Fibroblast of skin of back (primary cell): ENCODE measurements around the gene TRMT2A.
A peak's percentile ranks its signal among the peaks of the same experiment; 100 is the strongest.

Experiments used
- DNase-seq: peaks from one replicate; pipeline ENCODE4 v3.0.0-alpha.2; 2013

Gene TRMT2A

DNA sequence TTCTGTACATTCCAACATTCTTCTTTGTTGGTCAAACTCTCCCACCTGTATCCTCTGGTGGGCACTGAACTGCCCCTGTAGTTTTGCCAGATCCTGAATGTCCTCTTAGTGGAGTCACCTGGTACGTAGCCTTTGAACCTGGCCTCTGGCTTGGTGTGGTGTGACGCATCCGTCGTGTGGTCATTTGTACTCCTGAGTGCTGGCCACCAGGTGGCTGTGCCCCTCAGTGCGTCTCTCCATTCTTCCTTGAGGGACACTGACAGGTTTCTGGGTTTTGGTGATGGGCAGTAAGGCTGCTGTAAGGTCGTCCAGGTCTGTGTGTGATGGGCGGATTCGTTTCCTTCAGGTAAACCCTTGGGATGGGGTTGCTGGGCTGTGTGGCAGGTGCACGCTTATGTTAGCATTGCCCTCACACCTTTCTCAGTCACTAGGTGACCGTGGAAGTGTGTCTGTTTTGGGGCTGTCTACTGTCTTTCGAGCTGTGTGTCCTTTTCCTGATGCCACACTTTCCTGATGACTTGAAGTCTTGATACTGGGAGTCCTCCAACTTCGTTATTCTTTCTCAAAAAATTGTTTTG, 14.7 kb downstream of the TRMT2A start:
- DNase-seq: no peak

DNA sequence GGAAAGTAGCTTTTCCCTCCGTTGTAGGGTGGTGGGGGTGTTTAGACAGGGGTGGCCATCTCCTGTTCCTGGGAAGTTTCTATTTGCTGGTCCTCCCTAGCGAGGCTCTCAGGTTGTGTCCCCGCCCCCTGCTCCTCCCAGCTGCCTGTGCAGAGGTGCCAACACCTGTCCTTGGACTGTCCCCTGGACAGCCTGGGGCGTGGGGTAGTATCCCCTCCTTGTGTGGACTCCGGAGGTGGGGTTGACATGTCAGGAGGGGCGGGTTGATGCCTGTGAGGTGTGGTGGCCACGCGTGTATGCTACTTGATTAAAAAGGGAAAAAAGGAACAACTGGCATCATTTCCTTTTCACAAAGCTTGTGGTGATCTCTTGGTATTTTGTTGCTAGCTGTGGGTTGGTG, 15.4 kb downstream of the TRMT2A start:
- DNase-seq: no peak

DNA sequence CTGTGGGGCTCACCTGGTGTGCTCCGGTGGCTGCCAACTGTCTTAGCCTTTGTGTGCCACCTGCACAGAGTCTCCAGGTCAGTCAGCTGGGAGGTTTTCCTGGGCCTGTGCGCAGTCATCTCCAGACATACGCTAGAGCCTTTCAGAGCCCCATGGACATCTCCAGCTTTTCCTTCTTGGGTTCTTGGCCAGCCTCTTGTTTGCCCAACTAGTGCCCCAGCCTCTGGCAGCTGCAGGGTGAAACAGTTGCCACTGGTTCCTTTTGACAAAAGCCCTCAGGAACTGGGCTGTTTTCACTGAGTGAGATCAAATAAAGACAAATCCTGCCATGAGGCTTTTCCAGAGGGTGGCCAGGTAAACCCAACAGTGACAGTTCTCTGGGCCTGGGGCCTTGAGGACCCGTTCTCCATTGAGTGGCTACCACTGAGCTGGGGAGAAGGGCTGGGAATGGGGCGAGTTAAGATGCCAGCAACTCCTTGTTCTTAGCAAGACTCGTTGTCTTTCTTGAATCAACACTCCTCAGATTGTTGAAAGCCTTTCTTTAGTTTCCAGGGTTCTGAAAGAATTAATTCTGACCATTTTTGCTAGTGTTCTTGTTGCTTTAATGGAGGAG, 17.8 kb downstream of the TRMT2A start:
- no peak for DNase-seq

DNA sequence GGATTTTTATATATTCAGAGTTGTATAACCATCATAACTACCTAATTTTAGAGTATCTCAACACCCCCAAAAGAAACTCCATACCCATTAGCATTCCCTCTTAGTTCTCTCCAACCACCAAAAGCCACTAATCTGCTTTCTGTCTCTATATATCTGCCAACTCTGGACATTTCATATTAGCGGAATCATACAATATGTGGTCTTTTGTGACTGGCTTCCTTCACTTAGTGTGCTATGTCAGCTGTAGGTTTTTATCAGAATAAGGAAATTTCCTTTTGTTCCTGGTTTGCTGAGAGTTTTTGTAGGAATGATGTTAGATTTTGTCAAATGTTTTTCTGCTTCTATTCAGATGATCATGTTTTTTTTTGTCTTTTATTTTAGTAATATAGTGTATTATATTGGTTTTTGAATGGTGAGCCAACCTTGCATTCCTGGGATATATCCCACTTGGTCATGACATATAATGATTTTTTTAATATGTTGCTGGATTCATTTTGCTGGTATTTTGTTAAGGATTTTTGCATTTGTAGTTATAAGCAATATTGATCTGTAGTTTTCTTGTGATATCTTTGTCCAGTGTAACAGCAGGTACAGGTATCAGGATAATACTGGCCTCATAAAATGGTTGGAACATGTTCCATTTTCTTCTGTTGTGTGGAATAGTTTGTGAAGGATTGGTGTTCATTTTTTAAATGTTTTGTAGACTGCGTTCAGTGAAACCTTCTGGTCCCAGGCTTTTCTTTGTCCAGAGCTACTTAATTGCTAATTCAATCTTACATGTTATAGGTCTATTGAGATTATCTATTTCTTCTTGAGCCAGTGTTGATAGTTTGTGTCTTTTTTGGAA, 20.2 kb downstream of the TRMT2A start:
- DNase-seq: no peak

DNA sequence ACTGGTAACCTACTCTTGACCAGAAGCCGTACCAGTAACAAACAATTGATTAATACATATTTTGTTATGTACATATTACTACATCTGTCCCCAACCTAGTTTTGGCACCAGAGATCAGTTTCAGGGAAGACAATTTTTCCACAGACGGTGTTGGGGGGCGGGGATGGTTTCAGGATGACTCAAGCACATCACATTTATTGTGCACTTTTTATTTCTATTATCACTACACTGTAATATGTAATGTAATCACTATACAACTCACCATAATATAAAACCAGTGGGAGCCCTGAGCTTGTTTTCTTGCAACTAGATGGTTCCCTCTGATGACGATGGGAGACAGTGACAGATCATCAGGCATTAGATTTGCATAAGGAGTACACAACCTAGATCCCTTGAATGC, 21.5 kb downstream of the TRMT2A start:
- DNase-seq: no peak

DNA sequence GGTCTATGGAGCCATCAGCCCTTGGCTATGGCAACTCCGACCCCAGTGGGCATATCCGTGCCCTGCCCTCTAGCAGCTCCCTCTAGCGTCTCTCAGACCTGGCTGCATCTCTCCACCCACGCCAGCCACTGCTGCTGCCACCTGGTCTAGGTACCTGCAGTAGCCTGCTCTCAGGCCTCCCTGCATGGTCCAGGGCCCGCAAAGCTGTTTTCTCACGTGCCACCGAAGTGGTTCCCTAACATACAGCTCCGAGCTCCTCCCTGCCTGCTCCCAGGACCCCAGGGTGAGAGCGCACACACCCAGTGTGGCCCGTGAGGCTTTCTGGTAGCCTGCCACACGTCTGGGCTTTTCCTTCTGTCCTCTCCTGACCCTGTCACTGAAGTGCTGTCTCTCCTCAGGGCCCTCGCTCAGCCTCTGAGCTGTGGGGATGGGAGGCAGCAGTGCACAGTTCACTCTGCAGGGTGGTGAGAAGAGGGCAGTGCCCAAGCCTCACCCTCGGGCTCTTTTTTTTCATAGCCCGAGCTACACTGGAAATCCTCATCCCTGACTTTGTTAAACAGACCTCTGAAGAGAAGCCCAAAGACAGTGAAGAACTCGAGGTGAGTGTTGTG, 22.7 kb downstream of the TRMT2A start:
- DNase-seq: no peak

DNA sequence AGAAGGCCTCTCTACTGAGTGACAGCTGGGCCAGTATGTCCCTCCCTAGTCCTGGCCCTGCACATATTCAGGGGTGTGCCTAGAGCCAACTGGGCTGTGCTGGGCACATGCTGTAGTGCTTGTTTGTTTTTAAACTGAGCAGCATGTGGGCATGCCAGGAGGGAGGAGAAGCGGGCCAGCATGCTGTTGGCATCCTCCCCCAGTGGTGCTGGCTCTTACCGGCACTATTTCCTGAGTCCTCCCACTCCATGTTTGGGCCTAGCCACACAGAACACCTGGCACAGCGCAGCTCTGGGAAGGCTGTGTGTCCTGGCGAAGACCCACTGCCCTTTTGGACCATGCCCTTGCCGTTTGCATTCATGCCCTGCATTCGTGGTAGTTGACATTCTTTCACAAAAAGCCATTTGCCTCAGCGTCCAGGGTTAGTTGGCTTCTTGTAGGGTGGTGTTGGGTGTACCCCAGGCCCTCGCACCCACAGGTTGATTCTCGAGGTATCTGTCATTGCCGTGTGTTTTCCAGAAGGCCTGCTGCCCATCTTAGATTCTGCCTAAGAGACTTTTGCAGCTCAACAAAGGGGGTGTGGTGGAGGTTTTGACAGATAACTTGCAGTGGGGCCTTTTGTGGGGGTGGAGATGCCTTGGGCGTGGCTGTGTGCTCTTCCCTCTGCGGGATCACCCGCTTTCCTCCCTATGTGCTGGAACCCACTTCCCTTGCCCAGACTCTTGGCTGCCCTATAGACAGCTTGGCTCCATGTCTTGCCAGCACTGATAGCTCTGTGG, 23.4 kb downstream of the TRMT2A start:
- no peak for DNase-seq

DNA sequence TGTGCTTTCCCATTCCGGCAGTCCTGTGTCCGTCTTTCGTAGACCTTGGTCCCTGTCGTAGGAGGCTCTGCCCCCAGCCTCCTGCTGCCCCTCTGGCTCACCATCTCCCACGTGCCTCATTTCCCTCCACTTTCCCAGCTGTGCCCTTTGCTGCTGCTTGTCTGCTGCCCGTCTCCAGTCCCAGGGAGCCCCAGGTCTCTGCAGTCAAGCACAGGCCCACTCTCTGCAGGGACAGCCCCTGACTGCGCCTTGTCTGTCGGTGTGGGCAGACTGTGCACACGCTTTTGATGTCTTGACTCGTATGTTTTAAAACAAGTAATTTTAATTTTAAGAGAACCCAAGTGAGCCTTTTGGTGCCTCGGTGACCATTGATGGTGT, 24.6 kb downstream of the TRMT2A start:
- DNase-seq: no peak

DNA sequence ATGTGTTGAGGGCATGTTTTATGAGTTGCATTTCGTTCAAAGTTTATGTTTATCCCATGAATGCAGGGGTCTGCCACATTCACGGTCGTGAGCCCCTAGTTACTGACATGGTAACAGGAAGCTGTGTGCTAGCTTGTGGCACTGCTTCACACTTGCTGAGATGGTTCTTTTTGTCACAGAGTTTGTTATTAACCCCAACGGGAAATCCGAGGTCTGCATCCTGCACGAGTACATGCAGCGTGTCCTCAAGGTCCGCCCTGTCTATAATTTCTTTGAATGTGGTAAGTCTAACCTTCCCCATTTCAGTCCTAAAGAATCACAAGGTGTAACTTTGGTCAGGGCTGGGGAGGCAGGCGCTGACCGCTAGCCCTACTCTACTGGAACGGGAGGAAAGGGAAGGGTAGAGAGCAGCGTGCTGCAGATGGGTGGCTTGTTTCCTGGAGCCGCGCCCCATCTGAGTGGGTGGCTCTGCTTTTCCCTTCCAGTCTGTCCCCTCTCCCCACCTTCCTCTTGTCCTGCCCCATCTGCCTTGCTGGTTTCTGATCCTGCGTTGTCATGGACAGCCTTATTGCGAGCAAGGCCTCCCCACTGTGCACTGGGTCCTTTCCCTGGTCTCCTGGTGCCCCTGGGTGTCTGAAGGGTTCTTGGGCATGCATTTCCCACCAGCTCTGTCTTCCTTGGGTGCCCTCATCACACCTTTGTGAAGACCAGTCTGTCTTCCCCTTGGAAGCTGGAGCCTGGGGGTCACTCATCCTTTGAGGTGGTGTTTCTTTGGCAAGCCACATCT, 25.1 kb downstream of the TRMT2A start:
- DNase-seq: no peak

DNA sequence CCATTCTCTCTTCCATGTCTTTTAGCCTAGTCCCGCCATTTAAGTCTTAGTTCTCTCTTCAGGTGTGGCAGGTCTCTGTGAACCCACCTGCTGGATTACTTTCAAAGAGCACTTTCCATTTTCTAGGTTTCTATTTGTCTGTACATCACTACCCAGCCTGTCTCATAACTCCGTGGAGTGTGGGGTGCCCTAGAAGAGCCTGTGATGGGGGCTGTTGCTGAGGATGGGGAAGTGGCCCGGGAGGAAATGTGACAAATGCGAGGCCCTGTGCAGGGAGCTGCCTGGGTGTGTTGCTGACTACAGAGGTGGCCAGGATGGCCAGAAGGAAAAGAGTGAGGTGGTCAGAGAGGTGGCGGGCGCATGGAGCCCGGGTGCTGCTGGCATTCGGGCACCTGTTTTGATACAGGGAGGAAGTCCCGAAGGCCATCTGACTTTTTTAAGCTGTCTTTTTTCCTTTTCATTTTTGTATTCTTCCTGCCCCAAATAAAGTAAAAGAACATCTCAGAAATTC, 26.2 kb downstream of the TRMT2A start:
- no peak for DNase-seq

DNA sequence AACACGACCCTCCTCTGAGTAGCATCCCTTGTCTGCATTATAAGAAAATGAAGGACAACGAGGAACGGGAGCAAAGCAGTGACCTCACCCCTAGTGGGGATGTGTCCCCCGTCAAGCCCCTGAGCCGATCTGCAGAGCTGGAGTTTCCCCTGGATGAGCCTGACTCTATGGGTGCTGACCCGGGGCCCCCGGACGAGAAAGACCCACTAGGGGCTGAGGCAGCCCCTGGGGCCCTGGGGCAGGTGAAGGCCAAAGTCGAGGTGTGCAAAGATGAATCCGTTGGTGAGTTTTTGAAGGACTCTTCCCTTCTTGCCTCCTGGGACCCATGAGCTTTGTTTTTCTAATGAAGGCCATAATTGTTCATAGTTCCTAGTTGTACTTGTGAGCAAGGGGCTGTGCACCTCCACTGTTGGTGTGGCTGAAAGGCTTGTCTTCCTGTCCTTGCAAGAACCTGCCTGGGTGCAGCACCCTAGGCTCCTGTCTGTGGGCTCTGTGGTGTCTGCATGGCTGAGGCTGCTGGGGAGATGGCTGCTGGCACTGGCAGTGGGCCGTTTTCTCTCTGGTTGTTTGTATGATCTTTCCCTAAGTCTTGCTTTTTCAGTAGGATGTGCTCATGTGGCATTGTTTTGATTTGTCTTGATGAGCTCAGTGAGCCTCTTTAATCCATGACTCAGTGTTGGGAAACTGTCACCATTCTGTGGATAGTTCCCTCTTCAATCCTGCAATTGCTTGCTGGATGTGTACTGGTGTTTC, 26.9 kb downstream of the TRMT2A start:
- peak; percentile 48 for DNase-seq

DNA sequence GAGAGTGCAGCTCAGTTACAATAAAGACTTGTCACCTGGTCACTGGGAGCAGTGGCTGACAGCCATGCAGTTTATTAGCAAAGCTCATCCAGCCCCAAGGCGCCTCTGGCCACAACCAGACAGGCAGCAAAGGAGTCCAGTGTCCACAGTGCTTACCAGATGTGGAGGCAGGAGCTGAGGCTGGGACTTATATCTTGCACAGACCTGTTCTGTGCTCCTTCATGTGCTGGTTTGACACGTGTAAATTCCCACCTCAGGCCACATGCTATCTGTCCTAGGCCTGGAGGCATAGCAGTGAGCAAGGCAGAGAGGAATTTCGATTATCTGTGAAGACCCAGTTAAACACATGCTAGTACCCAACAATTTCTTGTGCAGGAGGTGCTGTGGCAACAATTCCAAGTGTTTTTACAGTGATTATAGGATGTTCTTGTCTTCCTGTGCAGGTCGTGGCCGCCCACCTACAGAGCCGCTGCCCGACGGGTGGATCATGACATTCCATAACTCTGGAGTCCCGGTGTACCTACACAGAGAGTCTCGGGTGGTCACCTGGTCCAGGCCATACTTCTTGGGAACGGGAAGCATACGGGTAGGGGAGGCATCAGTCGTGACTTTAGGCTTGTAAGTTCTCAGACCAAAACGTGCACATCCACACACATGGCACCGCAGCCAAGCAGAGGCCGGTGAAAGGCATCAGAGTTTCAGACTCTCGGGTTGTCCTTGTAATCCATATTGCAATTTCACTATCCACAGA, 27.6 kb downstream of the TRMT2A start:
- DNase-seq: no peak

DNA sequence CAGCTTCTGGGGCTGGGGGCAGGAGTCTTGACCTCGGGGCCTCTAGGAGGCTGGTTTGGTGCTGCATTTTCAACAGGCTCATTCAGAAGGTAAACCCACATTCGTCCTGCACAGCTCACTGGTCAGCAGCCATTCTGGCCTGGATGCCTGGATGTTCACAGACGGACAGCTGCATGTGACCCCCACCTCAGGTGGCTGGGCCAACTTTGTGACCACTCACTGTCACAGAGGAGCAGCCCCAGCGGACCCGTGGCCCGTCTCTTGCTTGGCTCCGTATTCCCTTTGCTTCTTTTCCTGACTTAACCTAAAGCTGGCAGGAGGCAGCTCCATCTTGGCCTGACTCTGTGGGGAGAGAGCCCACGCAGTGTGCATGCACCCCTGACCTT, 28.8 kb downstream of the TRMT2A start:
- no peak for DNase-seq

DNA sequence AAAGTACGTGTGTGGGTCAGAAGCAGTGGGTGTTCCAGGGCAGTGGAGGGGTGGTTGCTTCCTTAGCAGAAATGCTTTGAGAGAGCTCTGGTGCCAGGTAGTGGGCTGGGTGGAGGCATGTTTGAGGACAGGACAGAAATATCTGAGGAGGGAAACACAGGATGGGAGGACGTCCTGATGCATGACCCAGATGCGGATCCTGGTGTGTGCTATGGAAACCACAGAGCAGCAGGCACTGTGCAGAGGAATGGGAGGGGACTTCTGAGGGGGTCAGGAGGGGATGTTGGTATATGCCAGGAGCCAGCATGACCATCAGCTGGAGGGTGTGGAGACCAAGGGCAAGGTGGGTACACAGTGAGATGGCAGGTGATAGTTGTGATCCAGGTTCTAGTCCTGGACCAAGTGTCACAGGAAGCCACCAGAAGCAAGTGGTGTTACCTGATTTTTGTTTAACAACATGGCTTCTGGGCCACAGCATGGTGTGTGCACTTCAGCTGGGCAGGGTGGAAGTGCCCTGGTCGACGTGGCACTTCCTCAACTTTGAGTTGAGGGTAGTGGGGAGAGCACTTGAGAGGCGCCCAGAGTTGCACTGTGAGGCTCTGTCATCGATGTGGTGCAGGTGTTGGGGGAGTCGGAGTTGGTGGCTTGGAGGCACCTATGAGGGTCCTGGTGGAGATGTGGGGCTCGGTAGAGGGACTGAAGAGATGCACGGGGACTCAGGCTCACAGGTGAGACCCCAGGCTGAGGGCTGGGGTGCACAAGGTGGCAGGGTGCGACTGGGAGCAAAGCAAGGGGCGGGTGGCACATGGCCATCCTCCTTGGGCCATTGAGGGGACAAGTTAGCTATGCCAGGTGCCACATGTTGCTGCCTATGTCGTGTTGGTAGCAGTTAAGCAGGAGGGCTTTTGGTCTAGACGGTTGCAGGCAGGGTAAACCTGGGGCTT, 29.4 kb downstream of the TRMT2A start:
- DNase-seq: no peak

DNA sequence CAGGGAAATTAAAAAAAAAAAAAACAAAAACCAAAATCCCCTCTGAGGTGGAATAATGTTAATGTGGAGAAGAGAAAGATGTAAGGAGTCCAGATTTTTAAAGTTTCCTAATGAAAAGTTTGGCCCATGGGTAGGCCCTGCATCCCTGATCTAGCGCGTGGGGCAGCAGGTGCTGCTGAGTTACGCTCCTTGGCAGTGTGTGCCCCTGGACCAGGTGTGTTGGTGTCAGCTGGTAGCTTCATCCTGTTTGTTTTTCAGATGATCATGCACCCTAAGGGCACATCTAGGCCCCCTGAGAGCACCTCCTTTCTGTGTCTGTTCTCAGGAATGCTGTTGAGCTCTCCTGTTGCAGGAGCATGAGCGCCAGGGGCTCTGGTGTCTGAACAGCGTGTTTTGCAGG, 30.3 kb downstream of the TRMT2A start:
- no peak for DNase-seq

DNA sequence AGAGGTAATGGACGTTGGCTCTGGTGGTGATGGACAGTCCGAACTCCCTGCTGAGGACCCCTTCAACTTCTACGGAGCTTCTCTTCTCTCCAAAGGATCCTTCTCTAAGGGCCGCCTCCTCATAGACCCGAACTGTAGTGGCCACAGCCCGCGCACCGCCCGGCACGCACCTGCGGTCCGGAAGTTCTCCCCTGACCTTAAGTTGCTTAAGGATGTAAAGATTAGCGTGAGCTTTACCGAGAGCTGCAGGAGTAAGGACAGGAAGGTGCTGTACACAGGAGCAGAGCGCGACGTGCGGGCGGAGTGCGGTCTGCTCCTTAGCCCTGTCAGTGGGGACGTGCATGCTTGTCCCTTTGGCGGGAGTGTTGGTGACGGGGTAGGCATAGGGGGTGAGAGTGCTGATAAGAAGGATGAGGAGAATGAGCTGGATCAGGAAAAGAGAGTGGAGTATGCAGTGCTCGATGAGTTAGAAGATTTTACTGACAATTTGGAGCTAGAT, 30.9 kb downstream of the TRMT2A start:
- DNase-seq: no peak

DNA sequence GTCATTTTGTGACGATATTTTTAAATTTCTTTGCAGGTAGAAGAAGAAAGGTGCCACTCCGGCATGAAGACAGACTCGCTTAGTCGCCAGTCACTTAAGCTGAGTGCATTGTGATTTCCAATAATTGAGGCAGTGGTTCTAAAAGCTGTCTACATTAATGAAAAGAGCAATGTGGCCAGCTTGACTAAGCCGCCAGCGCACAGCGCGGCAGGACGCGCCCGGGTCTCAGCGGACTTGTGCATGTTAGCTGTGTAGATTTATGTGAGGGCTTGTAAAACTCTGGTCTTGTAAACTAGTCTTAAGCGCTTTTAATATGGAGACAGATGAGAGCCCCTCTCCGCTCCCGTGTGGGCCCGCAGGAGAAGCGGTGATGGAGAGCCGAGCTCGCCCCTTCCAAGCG, 31.4 kb downstream of the TRMT2A start:
- DNase-seq: no peak

DNA sequence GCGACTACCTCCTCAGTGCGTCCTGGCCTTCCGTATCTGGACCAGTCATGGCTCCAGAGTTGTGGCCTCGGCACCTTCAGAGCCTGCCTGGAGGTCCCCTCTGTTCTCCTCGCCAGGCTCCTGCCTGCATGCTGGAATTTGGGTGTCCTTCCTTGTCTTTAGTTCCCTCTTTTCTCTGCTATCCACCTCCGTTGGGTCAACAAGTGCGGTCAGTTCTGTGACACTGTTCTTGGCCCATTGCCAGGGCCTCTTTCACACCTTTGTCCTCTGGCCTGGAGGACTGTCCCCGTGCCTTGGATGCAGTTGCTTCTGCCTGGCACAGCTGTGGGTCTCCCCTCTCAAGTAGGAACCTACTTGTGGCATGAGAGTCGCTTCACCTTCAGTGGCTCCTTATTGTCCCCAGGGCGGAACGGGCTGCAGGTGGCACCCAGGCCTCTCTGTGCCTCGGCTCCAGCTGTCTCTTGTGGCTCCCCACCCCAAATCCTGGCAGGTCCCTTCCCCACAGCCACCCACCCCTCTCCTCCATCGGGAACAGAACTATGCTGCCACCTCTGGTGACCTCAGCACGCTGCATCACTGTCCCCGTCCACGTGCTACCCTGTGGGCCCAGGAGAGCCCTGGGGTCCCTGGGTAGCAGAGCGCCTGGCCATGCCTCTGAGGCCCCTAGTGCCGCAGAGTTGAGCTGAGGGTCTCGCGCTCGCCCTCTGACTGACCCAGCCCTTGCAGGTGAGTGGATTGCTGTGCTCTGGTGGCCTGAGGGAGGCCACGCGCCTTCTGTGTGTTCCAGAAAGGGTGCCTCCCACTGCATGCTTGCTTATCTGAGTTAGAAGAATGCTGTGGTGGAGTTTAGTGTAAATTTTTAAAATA, 32.2 kb downstream of the TRMT2A start:
- no peak for DNase-seq
